Spleen (tissue), 7 donors: ENCODE results near the gene ARSD.

ENCODE experiments used
- CTCF ChIP-seq, 11 experiments: fragments of 200-600 bp in 7 of 11; fragments of 450-650 bp in 4 of 11; sonication (generic) in 4 of 11; IDR thresholded peaks in 8 of 11; conservative IDR thresholded peaks in 3 of 11; 1 replicate in 7 of 11; 2 replicates in 4 of 11; pipeline versions ENCODE4 v1.4.0 to v1.8.0; 2016 to 2021; ENCODE audit warnings: antibody characterized with exemption in 11 of 11, inconsistent platforms in 4 of 11, mild to moderate bottlenecking in 1 of 11
- POLR2A ChIP-seq, 3 donors: fragments of 450-650 bp; IDR thresholded peaks; one replicate each; pipeline ENCODE4 v1.5.1; 2017; ENCODE audit warnings: antibody characterized with exemption in 3 of 3, mild to moderate bottlenecking in 1 of 3
- POLR2AphosphoS5 ChIP-seq, 3 donors: sonication (generic); formaldehyde crosslinking; IDR thresholded peaks; one replicate each; pipeline ENCODE4 v1.5.1; 2017; ENCODE audit warnings: antibody characterized with exemption in 3 of 3
- donor health status: DM: no; HTN: no; CAD: no; lungs with moderate emphysema.
- donor health status: DM: no; HTN: no; CAD: no.
- donor health status: DM: no; HTN: no; CAD: no.

- TF ChIP-seq CTCF (IDR thresholded peaks at IDR 0.05 in 8 of 11, conservative IDR thresholded peaks at IDR 0.05 in 3 of 11) (no peak), POLR2A (IDR thresholded peaks at IDR 0.05) (no peak), POLR2AphosphoS5 (IDR thresholded peaks at IDR 0.05) (no peak)
Measured at GRCh38 chrX:2863646-2864045, 65.5 kb downstream of the ARSD start.
